OCI-LY7 (cell line): ENCODE measurements around the gene RAP1A. TPM values are rescaled to one million over a fixed set of nuclear protein-coding genes. Genes with fewer than 3 reads are reported as not detected.
"Not testable (repeated sequence)": the region's sequence is repeated elsewhere in the genome, so short reads cannot be mapped to it uniquely, and the experiment has no call there.

Experiments
- BruUV-seq: library from RNA; stranded (reverse); fragments of 400-500 nt; replicated peaks from 2 replicates; lab custom pipeline; 2021; lab: Mats Ljungman, UMichigan
- CTCF ChIA-PET: fragments of 300-600 bp; sonication (Branson Sonifier 250); formaldehyde crosslinking; loops from one replicate; lab custom pipeline; 2022; ENCODE audit warnings: antibody characterized with exemption; ENCODE audit not compliant: unreplicated experiment; lab: Charles Lee
- POLR2A ChIA-PET: fragments of 300-600 bp; sonication (Branson Sonifier 250); formaldehyde crosslinking; loops from one replicate; lab custom pipeline; 2022; ENCODE audit warnings: antibody characterized with exemption; lab: Charles Lee
- DNase-seq: peaks from one replicate; pipeline ENCODE4 v3.0.0-alpha.2; 2015; ENCODE audit warnings: low spot score
- H2AFZ ChIP-seq: fragments of 200-600 bp; sonication (generic), shearing (Covaris generic); 2 replicates; pipeline ENCODE4 v1.6.1; 2014; ENCODE audit warnings: mild to moderate bottlenecking, antibody characterized with exemption, low read length, moderate library complexity
- H3K27ac ChIP-seq: fragments of 200-600 bp; sonication (generic); 2 replicates; pipeline ENCODE4 v1.5.1; 2014; ENCODE audit warnings: mixed run types, low read depth, mild to moderate bottlenecking, moderate library complexity, low read length, inconsistent platforms; ENCODE audit not compliant: poor library complexity, severe bottlenecking
- H3K36me3 ChIP-seq: fragments of 200-600 bp; sonication (generic); 2 replicates; pipeline ENCODE4 v1.6.1; 2014; ENCODE audit warnings: mild to moderate bottlenecking, antibody characterized with exemption, low read length, moderate library complexity, mixed read lengths; ENCODE audit not compliant: insufficient read depth
- H3K4me1 ChIP-seq: fragments of 200-600 bp; sonication (generic); 2 replicates; pipeline ENCODE4 v1.5.1; 2014; ENCODE audit warnings: mild to moderate bottlenecking, low read length; ENCODE audit not compliant: insufficient read depth, poor library complexity, severe bottlenecking
- H3K4me2 ChIP-seq: fragments of 200-600 bp; sonication (generic); 2 replicates; pipeline ENCODE4 v1.6.1; 2014; ENCODE audit warnings: mild to moderate bottlenecking, low read length
- H3K4me3 ChIP-seq: fragments of 200-600 bp; sonication (generic); 2 replicates; pipeline ENCODE4 v1.5.1; 2014; ENCODE audit warnings: mild to moderate bottlenecking, low read depth, low read length; ENCODE audit not compliant: poor library complexity, severe bottlenecking
- H3K79me2 ChIP-seq: fragments of 200-600 bp; sonication (generic); 2 replicates; pipeline ENCODE4 v1.6.1; 2016; ENCODE audit warnings: low read depth, mild to moderate bottlenecking, low read length, moderate library complexity, mixed read lengths; ENCODE audit not compliant: insufficient read depth
- H3K9me2 ChIP-seq: fragments of 200-600 bp; sonication (generic); 2 replicates; pipeline ENCODE4 v1.6.1; 2016; ENCODE audit warnings: mild to moderate bottlenecking, low read length, mixed read lengths; ENCODE audit not compliant: insufficient read depth
- H3K9me3 ChIP-seq: fragments of 200-600 bp; sonication (generic); 2 replicates; pipeline ENCODE4 v1.6.1; 2014; ENCODE audit warnings: mild to moderate bottlenecking, mixed run types, low read length, mixed read lengths
- H4K20me1 ChIP-seq: fragments of 200-600 bp; sonication (generic); 2 replicates; pipeline ENCODE4 v1.6.1; 2014; ENCODE audit warnings: mild to moderate bottlenecking, antibody characterized with exemption, low read length, moderate library complexity, mixed read lengths; ENCODE audit not compliant: insufficient read depth
- CTCF ChIP-seq: fragments of 200-600 bp; sonication (generic); conservative IDR thresholded peaks from 2 replicates; pipeline ENCODE4 v1.5.1; 2014; ENCODE audit warnings: mild to moderate bottlenecking, antibody characterized with exemption, low read length, moderate library complexity, mixed read lengths
- EZH2phosphoT487 ChIP-seq: fragments of 200-600 bp; sonication (generic); IDR thresholded peaks from 2 replicates; pipeline ENCODE4 v1.6.1; 2018; ENCODE audit warnings: low read depth, borderline replicate concordance, mild to moderate bottlenecking, mixed run types, antibody characterized with exemption, low read length, moderate library complexity, mixed read lengths
- intact Hi-C: fragments of 100-400 bp; cut with micrococcal nuclease; formaldehyde crosslinking; loops from one replicate; pipeline ENCODE4 v1.10.0; 2022; ENCODE audit not compliant: unreplicated experiment
- total RNA-seq, 2 experiments: library from RNA; depleted of rRNA in 1 of 2; stranded (reverse); fragments of >200 nt in 1 of 2; shearing (Covaris generic) in 1 of 2; gene quantifications; 2 replicates each; pipeline ENCODE4 v1.2.3, GENCODE V29; 2014 to 2022

RAP1A gene
- total RNA-seq, 2 experiments from 2014 or later, result 10.4 to 86.3 TPM

GRCh38 chr1:111677604-111678003, 58.0 kb downstream of the RAP1A start:
- ChIA-PET CTCF (no interaction called here), POLR2A (interaction anchor here (1.1 to 1.5 kb wide), 5 partner anchors 9 to 77 kb away, joined by 3 to 6 read pairs (median 4); no protein-coding TSS in a partner anchor)
- Histone ChIP-seq H3K79me2 (peaks cover 55% of the 10 kb centered on the region), H3K9me2 (no peaks in the 10 kb centered on the region), H4K20me1 (no peaks in the 10 kb centered on the region), H3K9me3 (peaks cover 22% of the 10 kb centered on the region; the same call in 1 of the 2 replicates), H2AFZ (no peak overlapping the region), H3K4me1 (no peaks in the 10 kb centered on the region), H3K36me3 (peaks cover 71% of the 10 kb centered on the region), H3K4me2 (no peak overlapping the region), H3K4me3 (no peak overlapping the region), H3K27ac (no peak overlapping the region)
- intact Hi-C loops, result no loop called here
- TF ChIP-seq EZH2phosphoT487 (no peak), CTCF (no peak)
- BruUV-seq, result no TSS peak
- DNase-seq, result no peak

- no peak for DNase-seq
- H3K36me3 ChIP-seq, result peaks cover 65% of the 10 kb centered on the region
- H3K79me2 ChIP-seq, result peaks cover 36% of the 10 kb centered on the region
- no peaks in the 10 kb centered on the region for H3K9me2 ChIP-seq
- ChIA-PET CTCF (no interaction called here), POLR2A (interaction anchor here (0.6 kb wide), 1 partner anchor 465 kb away, joined by 3 read pairs; no protein-coding TSS in a partner anchor)
- H4K20me1 ChIP-seq, result no peaks in the 10 kb centered on the region
- no TSS peak for BruUV-seq
- H3K4me3 ChIP-seq, result no peak overlapping the region
- H3K27ac ChIP-seq, result no peak overlapping the region
- peaks cover 17% of the 10 kb centered on the region; the same call in 1 of the 2 replicates for H3K9me3 ChIP-seq
- no peak overlapping the region for H2AFZ ChIP-seq
- H3K4me1 ChIP-seq, result no peaks in the 10 kb centered on the region
- TF ChIP-seq CTCF (no peak), EZH2phosphoT487 (no peak)
- no peak overlapping the region for H3K4me2 ChIP-seq
- intact Hi-C loops, result no loop called here
Measured at GRCh38 chr1:111679541-111679940, 60.0 kb downstream of the RAP1A start.

- H3K4me1 ChIP-seq, H3K9me2 ChIP-seq, H3K4me3 ChIP-seq, DNase-seq, H3K27ac ChIP-seq, POLR2A ChIA-PET, H3K4me2 ChIP-seq, intact Hi-C loops, H4K20me1 ChIP-seq, BruUV-seq, H2AFZ ChIP-seq: not testable (repeated sequence)
- CTCF ChIA-PET, result interaction anchor here (0.8 kb wide), 1 partner anchor 10 kb away, joined by 3 read pairs; no protein-coding TSS in a partner anchor
- Histone ChIP-seq H3K9me3 (peaks cover 13% of the 10 kb centered on the region; the same call in 1 of the 2 replicates), H3K79me2 (peaks cover 29% of the 10 kb centered on the region; the same call in 1 of the 2 replicates), H3K36me3 (peaks cover 58% of the 10 kb centered on the region)
Measured at GRCh38 chr1:111680212-111680800, 60.7 kb downstream of the RAP1A start.

DNA sequence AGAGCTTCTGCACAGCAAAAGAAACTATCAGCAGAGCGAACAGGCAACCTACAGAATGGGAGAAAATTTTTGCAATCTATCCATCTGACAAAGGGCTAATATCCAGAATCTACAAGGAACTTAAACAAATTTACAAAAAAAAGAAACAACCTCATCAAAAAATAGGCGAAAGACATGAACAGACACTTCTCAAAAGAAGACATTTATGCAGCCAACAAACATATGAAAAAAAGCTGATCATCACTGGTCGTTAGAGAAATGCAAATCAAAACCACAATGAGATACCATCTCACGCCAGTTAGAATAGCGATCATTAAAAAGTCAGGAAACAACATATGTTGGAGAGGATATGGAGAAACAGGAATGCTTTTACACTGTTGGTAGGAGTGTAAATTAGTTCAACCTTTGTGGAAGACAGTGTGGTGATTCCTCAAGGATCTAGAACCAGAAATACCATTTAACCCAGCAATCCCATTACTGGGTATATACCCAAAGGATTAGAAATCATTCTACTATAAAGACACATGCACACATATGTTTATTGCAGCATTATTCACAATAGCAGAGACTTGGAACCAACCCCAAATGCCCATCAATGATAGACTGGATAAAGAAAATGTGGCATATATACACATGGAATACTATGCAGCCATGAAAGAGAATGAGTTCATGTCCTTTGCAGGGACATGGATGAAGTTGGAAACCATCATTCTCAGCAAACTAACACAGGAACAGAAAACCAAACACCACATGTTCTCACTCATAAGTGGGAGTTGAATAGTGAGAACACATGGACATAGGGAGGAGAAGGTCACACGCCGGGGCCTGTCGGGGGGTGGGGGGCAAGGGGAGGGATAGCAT, 65.9 kb downstream of the RAP1A start:
- BruUV-seq, H2AFZ ChIP-seq, H4K20me1 ChIP-seq, POLR2A ChIA-PET, H3K9me2 ChIP-seq, H3K4me2 ChIP-seq, H3K27ac ChIP-seq, CTCF ChIA-PET, intact Hi-C loops, H3K4me3 ChIP-seq, H3K9me3 ChIP-seq, DNase-seq: not testable (repeated sequence)
- peaks cover 25% of the 10 kb centered on the region for H3K36me3 ChIP-seq
- H3K4me1 ChIP-seq, result peaks cover 20% of the 10 kb centered on the region
- H3K79me2 ChIP-seq, result peaks cover 34% of the 10 kb centered on the region; the same call in 1 of the 2 replicates
